PFSK-1 (cell line): ENCODE measurements around the gene RNFT2.
A peak's percentile ranks its signal among the peaks of the same experiment; 100 is the strongest.

Source experiments
- FOXP2 ChIP-seq: optimal IDR thresholded peaks from 2 replicates; pipeline ENCODE3; 2011; ENCODE audit warnings: borderline replicate concordance, control low read depth, inconsistent platforms; ENCODE audit not compliant: insufficient read depth; ENCODE audit errors: extremely low read length, extremely low read depth
- POLR2AphosphoS5 ChIP-seq: IDR thresholded peaks from 2 replicates; pipeline ENCODE4 v1.6.1; 2012; ENCODE audit warnings: low read depth, mild to moderate bottlenecking, control low read depth, low read length, moderate library complexity
- REST ChIP-seq, 2 experiments: IDR thresholded peaks; 2 replicates each; pipeline versions ENCODE4 v1.6.1 to v1.8.0; 2011 to 2012; ENCODE audit warnings: low read depth in 2 of 2, low read length in 2 of 2, control low read depth in 1 of 2, inconsistent platforms in 1 of 2, mild to moderate bottlenecking in 1 of 2, moderate library complexity in 1 of 2; ENCODE audit not compliant: insufficient read depth in 1 of 2
- SIN3A ChIP-seq: IDR thresholded peaks from 2 replicates; pipeline ENCODE4 v1.6.1; 2012; ENCODE audit warnings: mild to moderate bottlenecking, low read length, moderate library complexity, borderline replicate concordance; ENCODE audit not compliant: insufficient read depth
- TAF1 ChIP-seq: IDR thresholded peaks from 2 replicates; pipeline ENCODE4 v1.6.1; 2012; ENCODE audit warnings: low read length, control low read depth, borderline replicate concordance; ENCODE audit not compliant: insufficient read depth

Gene RNFT2

GRCh38 chr12:116761499-116761898 lies 23.4 kb downstream of the RNFT2 start:
- no peak for TF ChIP-seq TAF1
- TF ChIP-seq SIN3A: no peak
- no peak for TF ChIP-seq POLR2AphosphoS5
- TF ChIP-seq REST (IDR thresholded peaks at IDR 0.05; ENCODE audit: insufficient read depth in 1 of 2, low read depth in 2 of 2, low read length in 2 of 2): no peak
- TF ChIP-seq FOXP2: no peak

- TF ChIP-seq REST (IDR thresholded peaks at IDR 0.05; ENCODE audit: insufficient read depth in 1 of 2, low read depth in 2 of 2, low read length in 2 of 2) (no peak), POLR2AphosphoS5 (no peak), SIN3A (no peak), FOXP2 (no peak), TAF1 (no peak)
Observed at GRCh38 chr12:116765271-116765670, 27.2 kb downstream of the RNFT2 start.

- TF ChIP-seq SIN3A: no peak
- peak in 1 of 2 experiments; percentile 53; a peak in 1 of 4 replicates for TF ChIP-seq REST (IDR thresholded peaks at IDR 0.05; ENCODE audit: insufficient read depth in 1 of 2, low read depth in 2 of 2, low read length in 2 of 2)
Observed at GRCh38 chr12:116766285-116766684, 28.2 kb downstream of the RNFT2 start.

GRCh38 chr12:116766746-116767145 lies 28.6 kb downstream of the RNFT2 start:
- TF ChIP-seq TAF1: no peak
- no peak for TF ChIP-seq FOXP2
- no peak for TF ChIP-seq SIN3A
- no peak for TF ChIP-seq REST (IDR thresholded peaks at IDR 0.05; ENCODE audit: insufficient read depth in 1 of 2, low read depth in 2 of 2, low read length in 2 of 2)
- no peak for TF ChIP-seq POLR2AphosphoS5

- TF ChIP-seq TAF1 (no peak), SIN3A (no peak), REST (IDR thresholded peaks at IDR 0.05; ENCODE audit: insufficient read depth in 1 of 2, low read depth in 2 of 2, low read length in 2 of 2) (no peak), FOXP2 (no peak), POLR2AphosphoS5 (no peak)
Observed at GRCh38 chr12:116771651-116772050, 33.5 kb downstream of the RNFT2 start.
